8988T (cell line): Measurements from ENCODE around the gene NPEPL1.
"Not testable (repeated sequence)": the region's sequence is repeated elsewhere in the genome, so short reads cannot be mapped to it uniquely, and the experiment has no call there.

ENCODE experiments used
- DNase-seq: peaks from one replicate; pipeline ENCODE4 v3.0.0; 2011

Gene NPEPL1

GRCh38 chr20:58745391-58745790 is 52.8 kb downstream of the NPEPL1 start:
- no peak for DNase-seq

- DNase-seq, result no peak
These were observed 54.0 kb downstream of the NPEPL1 start for GRCh38 chr20:58746620-58747019.

- no peak for DNase-seq
These were observed 54.6 kb downstream of the NPEPL1 start for GRCh38 chr20:58747211-58747610.

- DNase-seq, result no peak
These were observed 56.0 kb downstream of the NPEPL1 start for GRCh38 chr20:58748618-58749017.

- DNase-seq, result no peak
These were observed 56.6 kb downstream of the NPEPL1 start for GRCh38 chr20:58749098-58749769.

- DNase-seq, result no peak
These were observed 57.4 kb downstream of the NPEPL1 start for GRCh38 chr20:58749979-58750378.

- not testable (repeated sequence) for DNase-seq
These were observed 58.1 kb downstream of the NPEPL1 start for GRCh38 chr20:58750706-58751105.

GRCh38 chr20:58751979-58752378 is 59.4 kb downstream of the NPEPL1 start:
- DNase-seq, result no peak

- no peak for DNase-seq
These were observed 60.0 kb downstream of the NPEPL1 start for GRCh38 chr20:58752565-58752964.

GRCh38 chr20:58753267-58753921 is 60.8 kb downstream of the NPEPL1 start:
- DNase-seq, result no peak

GRCh38 chr20:58753922-58754551 is 61.4 kb downstream of the NPEPL1 start:
- no peak for DNase-seq

GRCh38 chr20:58754584-58754983 is 62.0 kb downstream of the NPEPL1 start:
- no peak for DNase-seq

- DNase-seq, result no peak
These were observed 62.6 kb downstream of the NPEPL1 start for GRCh38 chr20:58755062-58755697.

GRCh38 chr20:58755766-58756449 is 63.3 kb downstream of the NPEPL1 start:
- no peak for DNase-seq

GRCh38 chr20:58756450-58756775 is 63.8 kb downstream of the NPEPL1 start:
- DNase-seq, result no peak

GRCh38 chr20:58757647-58758046 is 65.0 kb downstream of the NPEPL1 start:
- not testable (repeated sequence) for DNase-seq

GRCh38 chr20:58759947-58760346 is 67.3 kb downstream of the NPEPL1 start:
- DNase-seq, result no peak

GRCh38 chr20:58760856-58761255 is 68.3 kb downstream of the NPEPL1 start:
- no peak for DNase-seq

GRCh38 chr20:58762120-58762519 is 69.5 kb downstream of the NPEPL1 start:
- DNase-seq, result no peak

GRCh38 chr20:58763076-58763475 is 70.5 kb downstream of the NPEPL1 start:
- DNase-seq, result no peak
